C4-2B (cell line): ENCODE results near the gene SYNE2.

Source experiments
- CTCF ChIP-seq: fragments of 450-650 bp; conservative IDR thresholded peaks from 2 replicates; pipeline ENCODE4 v1.5.1; 2017; ENCODE audit warnings: mild to moderate bottlenecking
- ZFX ChIP-seq: fragments of 450-650 bp; IDR thresholded peaks from 2 replicates; pipeline ENCODE4 v1.6.1; 2017

DNA sequence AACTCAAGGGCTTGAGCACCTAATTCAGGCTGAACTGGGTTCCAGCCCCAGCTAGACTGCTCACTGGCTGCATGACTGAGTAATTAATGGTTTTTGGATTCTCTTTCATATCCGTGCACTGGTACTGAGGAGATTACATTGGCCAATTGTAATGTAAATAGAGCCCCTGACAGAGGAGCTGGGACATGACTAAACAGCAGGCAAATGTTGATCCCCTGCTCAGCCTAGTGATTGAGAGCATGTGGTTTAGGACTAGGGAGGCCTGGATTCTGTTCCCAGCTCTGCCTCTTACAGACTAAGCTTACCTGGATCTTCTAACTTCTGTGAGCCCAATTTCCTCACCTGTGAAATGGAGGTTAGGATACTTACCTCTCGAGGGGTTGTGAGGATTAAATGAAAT, 237.1 kb downstream of the SYNE2 start:
- TF ChIP-seq CTCF (no peak), ZFX (no peak)
